GM18517 (cell line): ENCODE data around the gene GNAZ.

ENCODE experiments used
- ATAC-seq: cut with Tn5 transposase; IDR thresholded peaks from one replicate; pipeline ENCODE4 v1.9.1; 2021; ENCODE audit warnings: mild to moderate bottlenecking, moderate library complexity; ENCODE audit not compliant: unreplicated experiment

GNAZ gene

DNA sequence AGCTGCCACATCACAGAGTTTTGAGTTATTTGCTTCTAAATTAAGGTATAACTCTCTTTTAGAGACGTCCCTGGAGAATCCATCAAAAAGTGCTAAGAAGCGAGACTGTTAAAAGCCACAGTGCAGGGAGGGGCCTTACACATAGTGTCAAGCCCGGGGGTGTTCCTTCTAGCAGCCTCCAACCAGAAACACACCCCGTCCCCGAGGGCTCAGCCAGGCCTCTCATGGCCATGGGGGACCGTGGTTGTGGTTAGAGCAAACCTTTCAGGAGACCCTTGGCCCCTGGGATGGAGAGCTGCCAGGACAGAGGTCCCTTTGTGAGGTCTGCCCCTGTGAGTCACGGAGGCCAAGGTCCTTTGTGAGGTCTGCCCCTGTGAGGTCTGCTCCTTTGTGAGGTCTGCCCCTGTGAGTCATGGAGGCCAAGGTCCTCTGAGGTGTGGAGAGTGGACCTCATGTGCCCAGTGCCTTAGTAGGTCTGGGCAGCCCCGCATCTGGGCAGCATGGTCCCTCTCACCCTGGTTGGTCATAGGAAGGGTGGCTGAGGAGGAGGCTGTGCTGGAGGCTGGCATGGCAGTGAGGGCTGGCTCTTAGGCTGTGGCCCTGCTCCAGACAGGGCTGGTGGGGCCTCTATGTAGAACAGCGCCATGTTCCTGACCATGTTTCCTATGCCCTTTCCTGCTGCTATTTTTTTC, 5.4 kb downstream of the GNAZ start:
- no peak for ATAC-seq

DNA sequence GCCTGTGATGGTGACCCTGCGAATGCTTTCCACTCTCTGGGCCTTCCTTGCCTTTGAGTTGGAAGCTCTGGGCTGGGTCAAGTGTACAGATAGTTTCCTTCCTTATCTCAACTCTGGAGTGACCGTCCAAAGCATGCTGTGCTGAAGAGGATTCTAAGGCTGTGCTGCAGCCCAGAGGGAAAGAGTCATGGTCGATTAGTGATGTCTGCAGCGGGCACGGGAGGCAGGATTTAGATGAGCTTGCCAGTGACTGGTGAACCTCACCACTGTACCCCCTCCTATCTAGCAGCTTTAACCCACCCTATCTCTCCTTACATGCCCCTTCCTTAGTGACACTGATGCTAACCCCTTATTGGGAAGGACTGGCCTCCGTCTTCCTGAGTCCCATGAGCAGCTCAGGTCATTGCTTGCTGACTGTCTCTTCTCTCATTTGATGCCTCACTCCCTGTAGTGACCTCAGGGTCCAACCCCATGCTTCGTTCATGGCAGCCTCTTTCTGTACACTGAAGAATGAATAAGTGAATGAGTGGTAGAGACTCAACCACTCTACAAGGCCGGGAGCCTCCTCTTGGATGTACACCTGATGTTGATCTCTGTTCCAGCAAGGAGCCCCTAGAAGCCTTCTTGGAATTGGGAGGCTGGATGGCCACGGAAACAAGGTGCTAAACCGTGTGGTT, 6.7 kb downstream of the GNAZ start:
- ATAC-seq: no peak

DNA sequence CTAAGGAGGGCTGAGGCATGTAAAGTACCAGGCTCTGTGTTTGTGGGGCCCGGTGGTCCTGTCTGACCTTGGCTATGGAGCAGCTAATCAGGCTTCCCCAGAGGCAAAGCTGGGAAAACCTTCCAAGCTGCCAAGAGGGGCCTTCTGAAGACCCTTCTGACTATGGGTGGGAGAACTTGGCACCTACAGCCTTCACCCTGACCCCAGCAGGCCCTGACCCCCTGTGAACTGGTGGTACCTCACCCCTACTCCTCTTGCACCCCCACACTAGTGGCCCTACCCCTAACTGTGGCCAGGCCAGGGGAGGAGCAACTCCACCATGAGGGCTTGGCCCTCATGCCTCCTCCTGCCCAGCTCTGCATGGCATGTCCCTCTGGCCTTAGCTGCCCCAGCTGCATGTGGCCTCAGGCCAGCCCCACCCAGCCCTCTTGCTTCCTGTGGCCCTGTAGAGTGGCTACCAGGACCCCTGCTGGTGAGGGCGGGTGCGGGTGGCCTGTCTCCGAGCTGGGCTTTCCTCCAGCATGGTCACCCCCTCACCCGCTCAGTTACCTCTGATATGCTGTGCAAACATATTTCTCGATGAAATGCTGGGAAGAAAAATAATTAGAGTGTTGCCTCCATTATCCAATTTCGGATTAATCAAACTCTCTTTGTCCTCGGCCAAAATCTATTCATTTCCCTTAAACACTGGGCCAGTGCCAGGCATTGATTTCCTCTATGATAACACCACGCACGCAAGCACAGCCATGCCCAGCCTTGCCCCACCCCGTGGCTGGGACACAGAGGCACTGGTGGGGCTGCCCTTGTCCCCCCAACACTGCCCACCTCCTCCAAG, 7.5 kb downstream of the GNAZ start:
- no peak for ATAC-seq

DNA sequence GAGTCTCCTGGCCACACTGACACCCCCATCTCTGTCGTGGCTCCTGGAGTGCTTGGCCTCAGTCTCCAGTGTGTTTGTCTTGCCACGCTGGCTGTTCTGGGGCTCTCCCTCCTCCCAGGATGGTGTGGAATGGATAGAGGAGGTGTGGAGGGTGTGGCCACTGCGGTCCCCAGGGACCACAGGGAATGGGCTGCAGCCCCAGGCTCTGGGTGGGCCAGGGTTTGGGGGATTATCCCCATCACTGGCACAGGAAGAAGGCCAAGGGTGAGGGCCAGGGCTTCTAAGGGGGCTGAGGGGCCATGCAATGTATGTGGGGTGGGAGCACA, 8.1 kb downstream of the GNAZ start:
- ATAC-seq: no peak

DNA sequence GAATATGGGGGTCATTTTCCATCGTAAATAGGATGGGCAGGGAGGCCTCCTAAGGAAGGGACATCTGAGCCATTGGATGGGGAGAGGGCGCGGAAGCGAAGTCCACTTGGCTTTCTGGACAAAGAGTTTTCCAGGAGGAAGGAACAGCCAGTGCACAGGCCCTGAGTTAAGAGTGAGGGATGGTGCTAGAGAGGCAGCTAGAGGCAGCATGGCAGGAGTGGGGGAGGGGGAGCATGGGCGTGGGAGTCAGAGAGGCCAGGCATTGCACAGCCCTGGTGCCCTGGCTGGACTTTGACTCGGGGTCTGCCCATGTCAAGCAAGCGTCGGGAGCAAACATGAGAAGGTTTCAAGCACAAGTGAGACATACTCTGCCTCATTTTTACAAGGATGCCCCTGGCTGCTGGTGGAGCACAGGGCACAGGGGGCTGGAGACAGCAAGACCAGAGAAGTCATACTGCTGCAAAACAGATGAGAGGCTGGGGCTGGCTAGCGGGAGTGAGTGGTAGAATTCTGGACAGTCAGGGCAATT, 9.0 kb downstream of the GNAZ start:
- no peak for ATAC-seq

DNA sequence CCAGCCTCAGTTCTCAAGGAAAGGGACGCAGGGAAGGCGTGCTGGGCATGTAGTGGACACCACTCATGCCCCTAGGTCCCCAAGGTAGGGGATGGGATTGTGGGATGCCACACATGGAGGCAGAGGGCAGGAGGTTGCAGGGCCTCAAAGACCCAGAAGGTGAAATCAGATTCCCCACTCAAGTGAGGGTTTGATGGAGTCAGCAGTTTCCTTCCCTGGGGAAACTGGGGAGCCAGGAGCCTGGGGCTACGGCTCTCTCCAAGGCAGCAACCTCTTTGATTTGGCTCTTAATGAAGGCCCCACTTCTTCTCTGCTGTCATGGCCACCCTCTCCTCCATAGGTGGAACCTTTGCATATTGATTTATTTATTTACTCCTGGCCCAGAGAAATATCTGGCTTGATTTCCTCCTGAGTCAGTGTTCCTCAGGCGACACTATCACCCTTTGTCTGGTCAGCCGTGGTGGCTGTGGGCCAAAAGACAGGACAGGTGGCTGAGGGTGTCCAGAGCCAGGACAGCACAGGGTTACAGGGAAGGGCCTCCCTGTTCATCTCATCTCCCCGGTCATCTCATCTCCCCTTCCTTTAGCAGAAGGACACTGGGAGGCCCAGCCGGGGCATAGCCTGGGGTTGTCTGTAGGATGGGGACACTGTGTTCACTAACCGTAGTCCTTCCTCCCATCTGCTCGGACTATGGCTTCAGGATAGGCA, 9.6 kb downstream of the GNAZ start:
- ATAC-seq: no peak

DNA sequence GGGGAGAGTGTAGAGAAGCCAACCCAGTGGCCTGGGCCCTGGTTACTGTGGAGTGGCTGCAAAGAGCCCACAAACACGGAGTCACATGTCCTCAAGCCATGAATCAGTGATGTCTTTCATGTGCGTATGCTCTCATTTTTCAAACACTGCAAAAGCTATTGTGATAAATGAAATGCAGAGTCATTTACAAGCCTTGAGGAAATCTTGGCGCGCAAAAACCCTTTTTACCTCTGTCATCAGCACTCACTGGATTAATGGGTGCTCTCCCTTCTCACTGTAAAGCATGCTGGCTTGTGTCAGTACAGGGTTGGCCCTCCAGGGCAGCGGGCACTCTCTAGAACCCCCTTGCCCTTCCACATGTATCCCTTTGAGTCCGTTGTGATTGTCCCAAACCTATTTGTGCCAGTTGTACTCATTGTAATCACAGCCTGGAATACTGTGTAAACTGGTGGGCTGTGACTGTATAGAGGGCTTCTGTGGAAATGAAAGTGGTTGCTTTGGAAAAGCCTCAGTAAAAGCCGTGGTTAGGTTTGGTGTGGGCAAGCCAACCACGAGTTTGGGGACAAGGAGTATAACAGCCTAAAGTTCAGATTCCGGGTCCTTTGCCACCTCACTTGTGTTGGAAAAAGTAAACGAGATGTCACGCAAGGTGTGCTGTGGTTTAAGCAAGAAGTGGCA, 10.4 kb downstream of the GNAZ start:
- no peak for ATAC-seq

DNA sequence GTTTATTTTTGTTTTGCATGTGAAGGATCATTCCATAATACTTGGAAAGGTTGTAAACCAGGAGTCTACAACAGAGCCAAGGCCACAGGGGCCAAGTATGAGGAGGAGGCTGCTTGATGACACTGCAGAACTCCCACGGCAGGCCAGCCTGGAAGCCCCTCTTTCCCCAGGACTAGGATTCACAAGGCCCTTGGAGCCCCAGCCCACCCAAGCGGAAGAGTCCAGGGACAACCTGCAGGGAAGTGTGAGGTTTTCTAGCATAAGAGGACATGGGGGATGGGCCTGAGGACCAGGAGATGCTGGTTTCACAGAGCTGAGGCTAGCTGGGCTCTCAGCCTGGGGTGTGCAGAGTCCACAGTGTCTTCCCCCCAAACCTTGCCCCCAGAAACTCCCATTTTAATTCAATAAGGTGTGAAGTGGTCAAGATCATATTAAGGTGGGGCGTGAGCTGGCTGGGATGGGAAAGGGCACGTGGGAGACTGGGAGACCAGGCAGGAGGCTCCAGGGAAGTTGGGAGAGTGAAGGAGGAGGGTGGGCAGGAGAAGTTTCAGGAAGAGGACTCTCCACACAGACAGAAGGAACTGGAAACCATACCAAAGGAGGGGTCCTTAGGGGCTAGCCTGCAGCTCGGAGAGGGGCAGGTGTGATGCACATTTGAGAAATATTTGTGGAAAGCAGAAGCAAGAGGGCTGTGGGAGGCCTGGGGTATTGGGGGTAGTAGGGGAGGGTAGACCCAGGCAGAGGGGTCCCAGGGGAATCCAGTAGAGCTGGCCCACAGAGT, 12.4 kb downstream of the GNAZ start:
- no peak for ATAC-seq

DNA sequence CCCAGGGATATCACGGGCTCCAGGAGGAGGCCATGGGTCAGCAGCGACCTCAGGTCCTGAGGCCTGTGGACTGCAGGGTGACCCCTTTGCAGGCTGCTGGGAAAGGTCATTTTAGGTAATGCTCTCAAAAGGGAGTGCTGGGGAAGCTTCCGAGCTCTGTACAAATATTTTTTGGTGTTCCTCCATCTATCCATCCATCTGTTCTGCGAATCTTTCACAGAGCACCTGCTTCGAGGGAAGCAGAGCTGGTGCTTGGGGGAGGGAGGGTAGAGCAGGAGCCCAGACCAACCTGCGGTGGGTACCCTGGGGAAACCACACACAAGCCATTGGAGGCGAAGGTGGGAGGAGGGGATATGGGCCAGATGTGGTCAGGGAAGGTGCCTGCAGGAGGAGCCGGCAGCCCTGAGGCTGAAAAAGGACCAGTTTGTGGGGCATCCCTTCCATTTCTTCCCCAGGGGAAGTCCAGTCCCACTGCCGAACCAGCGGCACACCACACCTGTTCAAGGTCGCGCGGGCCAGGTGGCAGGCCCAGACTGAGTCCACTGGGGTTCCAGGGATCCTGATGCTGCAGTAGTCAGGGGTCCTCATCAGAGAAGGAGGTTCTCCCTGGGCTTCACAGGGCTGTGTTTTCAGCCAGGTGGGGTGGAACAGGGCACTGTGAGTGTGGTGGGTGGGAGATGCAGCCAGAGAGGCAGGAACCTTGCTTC, 13.1 kb downstream of the GNAZ start:
- ATAC-seq: no peak

DNA sequence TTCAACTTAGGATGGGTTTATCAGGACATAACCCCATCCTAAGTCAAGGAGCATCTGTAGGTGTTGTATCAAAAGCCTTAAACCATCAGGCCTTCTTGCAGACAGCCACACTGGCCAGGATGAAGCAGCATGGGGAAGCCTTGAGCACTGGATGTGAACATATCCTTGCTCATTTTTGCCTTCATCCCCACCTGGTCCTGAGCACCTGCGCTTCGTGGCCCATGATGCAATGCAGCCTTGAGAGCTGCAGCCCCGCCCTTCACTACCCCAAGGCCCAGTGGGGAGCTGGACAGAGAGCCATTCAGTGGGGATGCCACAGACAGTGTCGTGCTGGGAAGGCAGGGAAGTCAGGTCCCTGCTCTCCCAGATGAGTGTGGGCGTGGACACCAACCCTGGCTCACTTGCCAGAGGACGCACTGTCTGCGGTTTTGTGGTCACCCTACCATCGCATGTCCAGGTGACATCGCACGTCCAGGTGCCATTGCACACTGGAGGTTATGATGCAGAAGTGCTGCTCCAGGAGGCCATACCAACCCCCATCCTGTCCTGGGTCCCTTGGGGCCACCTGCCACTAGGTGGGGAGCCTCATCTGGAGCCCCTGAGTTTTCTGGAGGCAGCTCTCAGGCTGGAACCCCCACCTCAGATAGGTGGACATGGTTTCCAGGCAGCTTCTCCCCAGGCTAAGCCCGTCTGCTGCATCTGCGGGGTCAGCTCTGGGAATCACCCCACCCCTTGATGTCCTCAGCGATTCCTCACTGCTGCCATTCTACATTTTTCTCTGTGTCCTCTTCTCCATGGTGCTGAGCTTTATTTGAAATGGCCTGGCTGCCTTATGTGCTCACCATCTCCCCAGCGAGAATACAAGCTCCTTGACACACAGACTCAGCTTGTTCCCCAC, 14.4 kb downstream of the GNAZ start:
- ATAC-seq: no peak

DNA sequence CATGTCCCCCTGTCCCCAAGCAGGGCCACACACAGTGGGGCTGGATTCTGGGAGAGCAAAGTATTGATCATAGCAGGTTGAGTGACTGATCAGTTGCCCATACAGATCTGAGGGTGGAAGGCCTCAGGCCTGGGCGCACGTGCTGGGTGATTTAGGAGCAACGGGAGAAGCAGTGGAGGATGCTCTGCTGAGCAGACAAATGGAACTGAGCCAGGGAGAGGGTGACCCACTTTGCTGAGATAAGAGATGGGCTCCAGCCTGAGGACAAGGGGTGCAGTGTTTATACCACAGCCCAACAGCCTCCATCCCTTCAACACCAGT, 15.0 kb downstream of the GNAZ start:
- no peak for ATAC-seq

DNA sequence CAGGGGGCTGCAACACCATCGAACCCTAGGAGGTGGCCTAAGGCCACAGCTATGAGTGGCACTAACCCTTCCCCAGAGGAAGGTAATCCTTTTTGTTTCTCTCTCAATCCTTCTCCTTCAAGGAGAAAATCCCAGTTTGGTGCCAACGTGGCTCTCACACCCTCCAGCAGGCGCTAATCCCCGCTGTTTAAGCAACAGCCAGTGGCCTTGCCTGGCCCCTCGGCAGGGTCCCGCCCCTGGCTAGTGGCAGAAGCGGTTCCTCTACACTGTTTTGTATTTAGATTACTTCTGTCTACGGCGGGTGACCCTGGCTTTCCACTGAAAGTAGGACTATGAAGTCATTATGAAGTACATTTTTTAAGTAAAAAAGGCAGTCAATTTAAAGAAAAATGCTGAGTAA, 15.5 kb downstream of the GNAZ start:
- no peak for ATAC-seq

DNA sequence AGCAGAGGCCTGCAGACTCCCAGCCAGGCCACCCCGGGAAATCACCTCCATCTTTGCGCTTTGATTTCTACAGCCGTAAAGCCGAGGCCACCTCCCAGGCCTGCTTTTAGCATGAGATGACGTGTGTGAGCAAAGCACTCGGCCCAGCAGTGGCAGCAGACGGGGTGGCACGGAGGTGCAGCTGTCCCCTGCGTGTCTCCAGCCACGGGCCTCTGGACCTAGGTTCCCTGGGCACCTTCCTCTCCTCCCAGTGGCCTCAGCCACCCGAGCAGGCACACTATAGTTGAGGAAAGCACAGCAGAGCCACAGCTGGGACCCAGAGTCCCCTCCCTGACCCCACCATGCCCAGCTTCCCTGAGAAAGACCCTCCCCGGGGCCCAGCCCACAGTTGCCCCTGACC, 15.9 kb downstream of the GNAZ start:
- ATAC-seq: no peak

DNA sequence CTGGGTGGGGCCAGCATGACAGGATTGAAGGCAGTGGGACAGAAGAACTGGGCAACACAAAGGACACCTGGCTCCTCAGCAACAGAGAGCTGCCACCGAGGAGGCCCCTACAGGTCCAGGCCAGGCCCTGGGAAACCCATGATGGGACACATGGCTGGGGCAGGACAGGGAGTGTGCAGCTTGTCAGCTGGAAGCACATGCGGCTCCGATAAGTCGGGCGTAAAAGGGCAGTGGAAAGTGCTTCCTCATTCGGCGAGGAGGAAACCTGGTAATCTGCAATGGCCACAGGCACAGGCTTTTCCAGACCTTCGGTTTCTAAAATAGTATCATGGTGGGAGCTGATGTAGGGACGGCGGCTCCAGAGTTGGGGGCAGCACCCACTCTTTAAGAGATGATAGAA, 16.5 kb downstream of the GNAZ start:
- no peak for ATAC-seq

DNA sequence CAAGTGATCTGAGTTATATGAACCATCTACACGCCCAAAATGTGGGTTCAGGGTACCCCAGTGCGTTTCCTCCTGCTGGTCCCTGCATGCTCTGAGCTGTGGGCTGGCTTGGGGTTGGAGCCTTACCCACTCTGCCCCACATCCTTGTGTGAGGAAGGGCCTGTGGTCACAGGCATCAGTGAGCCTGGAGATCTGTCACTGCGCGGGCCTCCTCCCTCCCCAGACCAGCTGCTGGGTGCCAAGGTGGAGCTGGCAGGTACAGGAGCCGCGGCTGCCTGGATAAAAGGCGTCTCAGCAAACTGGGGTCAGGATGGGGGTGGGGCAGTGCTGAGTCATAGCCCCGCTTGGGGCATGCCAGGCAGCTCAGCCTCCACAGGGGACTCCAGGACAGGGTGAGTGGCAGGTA, 17.9 kb downstream of the GNAZ start:
- no peak for ATAC-seq

DNA sequence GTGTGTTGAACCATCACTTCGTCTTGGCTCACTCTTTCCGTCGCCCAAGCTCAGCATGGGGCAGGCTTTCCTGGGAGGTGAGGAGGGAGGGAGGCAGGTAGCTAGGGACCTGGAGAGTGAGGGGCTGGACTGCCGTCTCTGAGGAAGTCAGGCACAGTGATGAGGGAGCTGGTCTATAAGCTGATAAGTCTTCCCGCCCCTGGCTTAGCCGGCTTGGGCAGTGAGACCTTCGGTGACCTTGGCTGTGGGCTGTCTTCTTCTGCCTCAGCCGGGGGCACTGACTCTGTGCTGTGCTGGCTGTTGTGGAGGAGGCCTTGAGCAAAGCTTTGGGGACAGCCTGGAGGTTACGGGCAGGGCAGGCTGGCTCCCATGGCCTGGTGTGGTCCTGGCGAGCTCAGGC, 18.7 kb downstream of the GNAZ start:
- ATAC-seq: no peak

DNA sequence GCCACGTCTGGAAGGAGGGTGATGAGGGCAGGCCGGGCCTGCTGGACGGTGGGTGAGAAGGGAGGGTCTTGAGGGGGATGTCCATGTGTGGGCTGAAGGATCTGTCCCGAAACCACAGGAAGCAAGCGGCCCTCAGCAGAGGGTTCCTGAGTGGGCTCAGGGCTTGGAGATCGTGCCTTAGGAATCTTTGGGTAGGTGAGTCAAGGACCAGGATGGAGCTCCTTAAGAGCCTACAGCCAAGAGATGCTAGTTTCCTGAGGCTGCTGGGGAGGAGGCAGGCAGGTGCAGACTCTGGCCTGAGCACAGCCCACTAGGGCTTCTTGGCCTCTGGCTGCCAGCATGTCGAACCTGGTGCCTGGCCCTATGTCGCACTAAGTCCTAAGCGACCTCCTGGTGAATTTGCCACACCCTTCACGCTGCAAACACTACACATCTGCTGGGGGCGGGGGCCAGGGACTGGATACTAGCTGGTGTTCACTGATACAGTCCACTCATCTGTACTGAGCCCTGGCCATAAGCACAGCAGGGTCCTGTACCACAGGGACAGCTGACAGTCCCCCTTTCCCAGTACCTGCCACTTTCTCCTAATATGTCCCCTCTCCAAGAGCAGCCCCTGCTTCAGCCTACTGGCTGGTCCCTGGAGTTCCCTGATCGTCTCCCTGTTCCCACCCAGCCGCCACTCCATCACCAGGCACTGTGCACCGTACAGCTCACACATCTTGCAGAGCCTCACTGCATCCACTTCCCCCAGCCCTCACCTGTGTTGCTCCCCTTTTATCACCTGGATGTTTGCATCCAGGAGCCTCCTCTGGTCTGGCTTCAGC, 19.5 kb downstream of the GNAZ start:
- ATAC-seq: no peak

DNA sequence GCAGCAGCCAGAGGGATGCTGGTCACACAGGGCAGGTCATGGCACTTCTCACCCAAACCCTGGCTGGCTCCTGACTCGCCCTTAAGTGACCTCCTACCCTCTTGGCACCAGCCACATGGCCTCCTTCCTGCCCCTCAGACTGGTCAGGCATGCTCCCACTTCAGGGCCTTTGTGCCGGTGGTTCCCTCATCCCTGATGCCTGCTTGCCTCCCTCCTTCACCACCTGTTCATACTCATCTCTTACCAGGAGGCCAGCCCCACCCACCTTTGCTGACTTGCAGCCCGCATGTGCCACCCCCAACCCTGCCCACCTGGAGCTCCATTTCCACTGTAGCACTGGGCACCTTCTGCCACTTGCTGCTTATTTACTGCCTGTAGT, 20.1 kb downstream of the GNAZ start:
- no peak for ATAC-seq
